Cardiac fibroblast (primary cell): ENCODE measurements around the gene NAPA.

Experiments
- DNase-seq, 2 donors: peaks; one replicate each; pipeline versions ENCODE4 v3.0.0 to v3.0.0-alpha.2; 2010; ENCODE audit warnings: low read depth in 2 of 2
- H3K4me3 ChIP-seq, 2 donors: replicated peaks in 1 of 2; 1 replicate in 1 of 2; 2 replicates in 1 of 2; pipeline ENCODE4 v1.5.1; 2011; ENCODE audit warnings: low read depth in 2 of 2, low read length in 2 of 2, mild to moderate bottlenecking in 2 of 2, moderate library complexity in 1 of 2
- CTCF ChIP-seq: IDR thresholded peaks from one replicate; pipeline ENCODE4 v1.5.1; 2011; ENCODE audit warnings: low read depth, mild to moderate bottlenecking, low read length, inconsistent platforms

The NAPA gene

GRCh38 chr19:47547199-47547598, 32.3 kb upstream of the NAPA start:
- DNase-seq, result no peak
- TF ChIP-seq CTCF, result no peak
- no peak overlapping the region for H3K4me3 ChIP-seq

DNA sequence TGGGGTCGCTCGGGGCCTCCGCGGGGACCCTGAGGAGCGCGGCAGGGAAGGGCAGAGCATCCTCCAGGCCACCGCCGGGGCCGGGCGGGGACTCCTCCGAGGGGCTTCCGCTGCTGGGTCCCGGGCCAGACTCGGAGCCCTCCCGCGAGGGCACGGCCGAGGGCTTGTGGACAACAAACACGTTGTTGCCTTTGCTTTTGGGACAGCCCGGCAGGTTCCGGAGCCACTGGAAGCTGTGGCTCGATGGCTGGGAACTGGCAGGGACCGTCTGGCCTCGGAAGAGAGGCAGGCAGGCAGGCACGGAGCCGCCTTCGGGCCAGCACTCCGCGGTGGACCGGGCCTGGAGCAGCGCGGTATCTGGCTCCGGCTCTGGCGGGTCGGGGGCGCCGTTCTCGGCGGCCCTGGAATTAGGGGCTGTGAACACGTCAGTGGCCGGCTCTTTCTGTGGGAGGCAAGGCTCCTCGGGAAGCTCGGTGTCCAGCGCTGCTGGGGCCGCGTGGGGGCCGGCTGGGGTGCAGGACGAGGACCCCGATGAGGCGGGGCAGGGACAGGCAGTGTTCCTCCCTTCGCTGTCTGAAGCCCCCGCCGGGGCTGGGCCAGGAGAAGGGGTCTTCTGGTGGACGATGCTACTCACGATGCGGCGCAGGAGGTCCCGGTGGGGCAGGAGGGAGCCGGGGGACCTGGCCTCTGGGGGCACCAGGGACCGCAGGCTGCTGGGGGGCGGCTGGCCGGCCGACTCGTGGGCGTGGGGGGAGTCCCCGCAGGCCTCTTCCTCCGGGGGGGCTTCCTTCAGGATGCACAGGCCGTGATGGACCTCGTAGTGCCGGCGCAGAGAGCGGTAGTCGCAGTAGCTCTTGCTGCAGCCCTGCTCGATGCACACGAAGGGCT, 30.4 kb upstream of the NAPA start:
- no peak for DNase-seq
- TF ChIP-seq CTCF, result no peak
- no peak overlapping the region for H3K4me3 ChIP-seq

DNA sequence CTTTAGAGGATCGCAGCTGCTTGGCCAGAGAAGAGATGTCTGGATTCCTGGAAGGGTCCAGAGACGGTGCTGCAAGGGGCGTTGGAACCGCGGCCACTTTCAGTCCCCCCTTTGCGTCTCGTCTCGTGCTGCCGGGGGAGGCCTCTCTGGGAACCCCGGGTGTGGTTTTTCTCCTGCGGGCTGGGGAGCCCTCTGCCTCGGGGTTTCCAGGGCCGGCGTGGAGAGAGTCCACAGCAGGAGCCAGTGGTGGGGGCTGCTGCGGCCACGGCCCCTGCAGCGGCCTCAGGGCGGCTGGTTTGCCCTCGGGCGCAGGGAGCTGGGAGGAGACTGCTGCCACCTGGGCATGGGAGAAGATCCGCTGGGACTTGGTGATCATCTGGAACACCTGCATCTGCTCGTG, 29.6 kb upstream of the NAPA start:
- no peak for DNase-seq
- TF ChIP-seq CTCF, result no peak
- no peak overlapping the region for H3K4me3 ChIP-seq

- no peak for DNase-seq
- no peak overlapping the region for H3K4me3 ChIP-seq
- no peak for TF ChIP-seq CTCF
These were observed 29.2 kb upstream of the NAPA start for GRCh38 chr19:47544075-47544474.

- peak; percentile 27 to 65 for DNase-seq
- TF ChIP-seq CTCF, result no peak
- no peak overlapping the region for H3K4me3 ChIP-seq
These were observed 27.2 kb upstream of the NAPA start for GRCh38 chr19:47542030-47542475.

DNA sequence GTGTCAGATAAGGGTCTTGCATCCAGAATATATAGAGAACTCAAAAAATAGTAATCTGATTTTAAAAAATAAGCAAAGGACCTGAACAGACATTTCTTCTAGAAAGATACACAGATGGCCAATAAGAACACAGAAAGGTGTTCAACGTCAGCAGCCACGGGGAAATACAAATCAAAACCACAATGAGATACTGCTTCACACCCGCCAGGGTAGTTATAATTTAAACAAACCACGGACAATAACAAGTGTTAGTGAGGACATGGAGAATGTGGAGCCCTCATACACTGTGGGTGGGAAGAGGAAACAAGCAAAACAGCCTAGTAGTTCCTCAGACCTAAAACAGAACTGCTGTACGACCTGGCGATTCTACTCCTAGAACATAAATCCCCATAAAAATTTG, 26.7 kb upstream of the NAPA start:
- no peak overlapping the region for H3K4me3 ChIP-seq
- TF ChIP-seq CTCF, result no peak
- DNase-seq, result peak in 1 of 2 donors; percentile 13

DNA sequence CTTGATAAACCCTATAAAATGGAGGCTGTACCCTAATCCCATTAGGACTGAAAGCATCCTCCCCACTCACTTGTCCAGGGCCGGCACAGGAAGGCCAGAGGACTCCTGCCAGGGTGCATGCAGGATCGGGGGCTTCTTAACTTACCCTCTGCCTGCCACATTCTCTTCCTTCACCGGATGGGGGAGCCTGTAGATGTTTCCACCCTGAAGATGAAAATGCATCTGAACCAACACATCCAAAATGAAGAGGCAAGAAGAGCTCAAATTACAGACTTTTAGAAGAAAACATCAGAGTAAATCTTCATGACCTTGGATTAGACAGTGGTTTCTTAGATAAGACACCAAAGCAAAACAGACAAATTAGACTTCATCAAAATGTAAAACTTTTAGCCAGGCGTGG, 25.9 kb upstream of the NAPA start:
- peak; percentile 41 for TF ChIP-seq CTCF
- no peak overlapping the region for H3K4me3 ChIP-seq
- DNase-seq, result peak; percentile 53 to 66
